ENCODE data around the gene CPT1B. TPM values are rescaled to one million over a fixed set of nuclear protein-coding genes. Genes with fewer than 3 reads are reported as not detected.

The CPT1B gene
- total and polyA plus RNA-seq, 10 of the 15 experiments (the other 5 are each of a cell fraction or from before 2014, with no cell fraction given): 3.5 to 54.0 (median 21.7) TPM

GRCh38 chr22:50573491-50574382 is 4.5 kb downstream of the CPT1B start:
- no peaks in the 10 kb centered on the region for H3K27me3 ChIP-seq (replicated peaks in 1 of 2; ENCODE audit: control insufficient read depth in 2 of 2, insufficient read depth in 2 of 2, low read length in 1 of 2)
- H3K27ac ChIP-seq (ENCODE audit: control insufficient read depth, insufficient read depth): no peak overlapping the region
- CTCF ChIA-PET: interaction anchor here (2.1 kb wide), 1 partner anchor 11 kb away, joined by 12 read pairs; the partner anchor contains the start of gene SYCE3
- H3K79me2 ChIP-seq (ENCODE audit: control insufficient read depth, insufficient read depth, low read length): no peaks in the 10 kb centered on the region; the same call in 1 of the 2 replicates
- WGBS (ENCODE audit: insufficient coverage, insufficient replicate concordance, low lambda C conversion rate, missing lambda C conversion rate): 89% methylated on average over 26 of the region's 26 CpGs
- no peaks in the 10 kb centered on the region for H4K20me1 ChIP-seq (ENCODE audit: control insufficient read depth, insufficient read depth)
- SMC1A ChIA-PET (ENCODE audit: uncharacterized antibody, unreplicated experiment): no interaction called here
- intact Hi-C loops (cut with micrococcal nuclease; ENCODE audit: unreplicated experiment) (no loop called here), in situ Hi-C loops (cut with MboI) (no loop called here)
- DNase-seq (ENCODE audit: low read depth, low spot score): no peak
- RAD21 ChIA-PET (ENCODE audit: unreplicated experiment): no interaction called here
- H3K4me1 ChIP-seq (ENCODE audit: control insufficient read depth, insufficient read depth, low read length): peaks cover 8% of the 10 kb centered on the region
- no peak overlapping the region for H3K4me3 ChIP-seq
- TF ChIP-seq BCLAF1 (IDR thresholded peaks at IDR 0.05) (no peak), NFIC (IDR thresholded peaks at IDR 0.05; ENCODE audit: low read depth, low read length) (no peak), IKZF1 (conservative IDR thresholded peaks at IDR 0.05) (no peak), RBBP5 (conservative IDR thresholded peaks at IDR 0.05) (no peak), SUZ12 (IDR thresholded peaks at IDR 0.05; ENCODE audit: unreplicated experiment) (no peak), ZSCAN29 (IDR thresholded peaks at IDR 0.05) (no peak), TCF3 (IDR thresholded peaks at IDR 0.05; ENCODE audit: borderline replicate concordance, insufficient read depth, low read depth, low read length) (no peak), NR2C2 (IDR thresholded peaks at IDR 0.05; ENCODE audit: borderline replicate concordance, control insufficient read depth, insufficient read length, low read depth) (no peak), HDAC2 (IDR thresholded peaks at IDR 0.05) (no peak), SMC3 (IDR thresholded peaks at IDR 0.05; ENCODE audit: borderline replicate concordance, low read length) (no peak)
- H3K9ac ChIP-seq (ENCODE audit: control insufficient read depth, insufficient read depth, low read length): no peak overlapping the region
- H3K36me3 ChIP-seq (ENCODE audit: control insufficient read depth in 2 of 2, insufficient read depth in 2 of 2, low read length in 1 of 2): peaks cover 12 to 18% of the 10 kb centered on the region in 2 experiments; a peak in 3 of 4 replicates
- FAIRE-seq: no peak
- ATAC-seq: no peak
- H2AFZ ChIP-seq (ENCODE audit: control insufficient read depth, low read depth, low read length): no peak overlapping the region
- H3K9me3 ChIP-seq (replicated peaks; ENCODE audit: control insufficient read depth, insufficient read depth, low read length): no peaks in the 10 kb centered on the region
- no peak overlapping the region for H3K4me2 ChIP-seq (ENCODE audit: control insufficient read depth, insufficient read depth)
- POLR2A ChIA-PET: no interaction called here
- no TSS peak for BruUV-seq (replicated peaks)
